Fibroblast of skin of right biceps (primary cell): ENCODE data around the gene ATF6.
A peak's percentile ranks its signal among the peaks of the same experiment; 100 is the strongest.

Experiments
- DNase-seq: peaks from one replicate; pipeline ENCODE4 v3.0.0-alpha.2; 2013

Gene ATF6

DNA sequence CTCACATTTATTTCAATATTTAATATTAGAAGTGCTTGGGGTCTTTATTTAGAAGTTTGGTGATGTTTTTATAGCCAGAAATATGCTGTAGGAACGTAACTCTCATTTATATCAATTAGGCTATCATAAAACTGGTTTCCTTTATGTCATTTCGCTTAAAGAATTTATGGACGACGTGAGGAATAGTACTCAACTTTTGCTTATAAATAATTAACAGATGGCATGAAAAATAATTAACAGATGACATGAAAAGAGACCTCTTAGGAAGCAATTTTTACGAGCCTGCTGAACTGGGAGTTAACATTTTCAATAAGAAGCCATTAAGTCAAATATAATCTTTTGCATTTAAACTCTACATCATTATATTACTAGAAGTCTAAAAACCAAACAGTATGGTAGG lies 134.0 kb downstream of the ATF6 start:
- DNase-seq: no peak

DNA sequence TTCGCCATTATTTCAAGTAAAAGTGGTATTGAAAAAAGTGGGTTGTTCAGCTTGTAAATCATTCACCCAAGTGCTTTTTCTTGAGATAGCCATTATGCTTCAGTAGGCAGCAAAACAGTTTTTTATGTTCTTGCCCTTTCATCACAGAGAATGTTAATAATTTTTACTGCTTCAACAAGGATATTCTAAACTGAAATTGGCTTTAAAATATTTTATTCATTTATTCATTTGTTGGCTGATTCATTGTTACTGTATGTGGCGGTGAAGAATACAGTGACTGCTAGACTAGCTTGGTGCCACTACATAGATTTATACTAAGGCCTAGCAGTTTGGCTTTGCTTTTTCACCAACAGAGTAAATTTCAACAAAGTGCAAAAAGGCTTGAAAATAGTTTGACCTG lies 136.1 kb downstream of the ATF6 start:
- DNase-seq: no peak

DNA sequence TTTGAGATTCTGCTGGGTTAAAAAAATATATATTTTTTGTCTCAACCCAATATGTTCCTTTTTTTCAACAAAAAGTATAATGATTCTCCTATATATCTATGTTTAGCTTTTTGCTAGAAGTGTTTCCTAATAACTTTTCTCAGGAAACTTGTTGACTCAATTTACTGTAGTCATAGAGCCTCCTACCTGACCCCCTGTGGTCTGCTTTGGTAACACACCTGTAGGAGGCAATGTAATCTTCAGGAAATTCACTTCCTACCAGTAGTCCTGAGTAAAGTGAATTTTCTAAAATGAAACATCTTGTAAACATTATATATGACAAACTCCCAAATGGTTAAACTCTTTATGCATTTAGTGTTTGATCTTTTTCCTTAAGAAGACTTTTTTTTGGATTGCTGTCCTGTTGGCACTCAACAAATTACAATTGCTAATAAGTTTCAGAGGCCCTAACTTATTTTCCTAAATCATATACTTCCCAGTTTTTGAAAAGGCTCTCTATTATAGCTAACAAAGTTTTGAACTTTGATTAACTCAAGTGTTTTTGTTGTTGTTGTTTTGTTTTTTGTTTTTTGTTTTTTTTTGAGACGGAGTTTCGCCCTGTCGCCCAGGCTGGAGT lies 139.3 kb downstream of the ATF6 start:
- peak; percentile 28 for DNase-seq

- no peak for DNase-seq
Measured at GRCh38 chr1:161907265-161907664, 141.1 kb downstream of the ATF6 start.

DNA sequence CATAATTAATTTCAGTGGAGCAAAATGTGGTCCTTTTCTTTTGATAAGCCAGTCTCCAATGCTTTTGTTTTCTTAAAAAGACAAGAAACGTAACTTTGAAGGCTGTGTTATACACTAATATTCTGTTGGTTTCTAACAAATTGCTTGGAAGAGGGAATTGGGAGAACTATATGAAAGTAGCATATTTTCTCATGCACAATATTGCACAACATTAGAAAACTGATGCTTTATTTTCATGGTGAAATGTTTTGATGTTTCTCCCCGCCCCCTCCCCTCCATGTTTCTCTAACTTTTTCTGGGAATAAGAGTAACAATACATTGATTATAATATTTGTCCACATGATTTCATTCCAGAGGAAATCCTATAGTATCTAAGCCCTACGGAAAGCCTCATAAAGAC lies 142.1 kb downstream of the ATF6 start:
- DNase-seq: no peak

- peak; percentile 51 for DNase-seq
Measured at GRCh38 chr1:161910604-161911003, 144.5 kb downstream of the ATF6 start.

GRCh38 chr1:161913482-161914140 lies 147.5 kb downstream of the ATF6 start:
- peak; percentile 45 for DNase-seq

- DNase-seq: peak; percentile 18
Measured at GRCh38 chr1:161914595-161914994, 148.5 kb downstream of the ATF6 start.

- peak; percentile 42 for DNase-seq
Measured at GRCh38 chr1:161915051-161915503, 149.0 kb downstream of the ATF6 start.

GRCh38 chr1:161915978-161916377 lies 149.9 kb downstream of the ATF6 start:
- DNase-seq: no peak

DNA sequence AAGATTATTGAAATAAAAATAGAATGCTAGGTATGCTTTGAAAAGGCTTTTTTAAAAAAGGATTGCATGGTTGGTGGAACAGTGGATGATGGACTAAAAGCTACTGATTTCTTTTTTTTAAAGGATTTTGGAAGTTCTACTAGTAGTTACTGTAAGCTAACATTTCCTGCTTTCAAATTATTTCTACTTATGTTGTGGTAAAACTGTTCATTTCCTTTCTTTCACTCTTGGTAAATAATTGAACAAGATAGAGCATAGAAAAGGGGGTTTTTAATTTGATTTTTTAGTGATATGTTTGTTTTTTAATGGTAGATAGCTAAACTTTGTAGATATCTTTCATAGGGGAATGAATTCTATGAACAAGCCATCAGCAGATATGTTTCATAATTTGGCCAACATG lies 153.1 kb downstream of the ATF6 start:
- no peak for DNase-seq

- DNase-seq: no peak
Measured at GRCh38 chr1:161921491-161921890, 155.4 kb downstream of the ATF6 start.

DNA sequence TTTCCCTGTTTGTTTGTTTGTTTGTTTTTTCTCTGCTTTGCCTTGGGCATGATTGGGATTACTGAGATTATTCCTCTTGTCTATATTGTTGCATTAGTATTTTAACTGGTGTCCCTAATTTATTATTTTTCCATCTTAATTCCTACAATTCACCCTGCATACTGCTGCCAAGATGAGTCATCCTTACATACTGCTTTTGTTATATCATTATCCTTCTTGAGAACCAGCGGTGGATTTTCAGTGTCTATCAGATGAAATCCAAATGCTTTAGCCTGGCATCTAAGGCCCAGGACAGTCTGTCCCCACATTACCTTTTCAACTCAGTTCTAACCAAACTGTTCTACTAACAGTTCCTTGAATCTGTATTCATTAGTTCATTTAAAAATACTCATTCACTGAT lies 155.9 kb downstream of the ATF6 start:
- DNase-seq: peak; percentile 71

- DNase-seq: no peak
Measured at GRCh38 chr1:161928056-161928455, 161.9 kb downstream of the ATF6 start.

- DNase-seq: no peak
Measured at GRCh38 chr1:161929137-161929536, 163.0 kb downstream of the ATF6 start.

DNA sequence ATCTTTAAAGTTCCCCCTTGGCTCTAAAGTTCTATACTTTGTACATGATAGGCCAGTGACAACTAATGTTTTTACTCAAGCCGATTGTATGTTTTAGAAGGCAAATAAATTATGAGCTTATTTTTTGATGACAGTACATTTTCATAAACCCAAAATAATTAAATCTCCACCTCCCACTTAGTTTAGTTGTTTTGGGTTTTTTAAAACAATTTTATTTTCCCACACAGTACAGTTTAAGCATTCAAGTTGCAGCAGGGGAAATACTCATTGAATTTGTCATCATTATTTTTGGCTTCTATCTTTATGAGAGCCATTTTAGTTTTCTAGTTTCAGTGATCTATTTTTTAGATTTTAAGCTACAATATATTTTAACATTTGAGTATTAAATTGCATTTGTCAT lies 163.9 kb downstream of the ATF6 start:
- peak; percentile 73 for DNase-seq

- DNase-seq: no peak
Measured at GRCh38 chr1:161932668-161933067, 166.5 kb downstream of the ATF6 start.

GRCh38 chr1:161933592-161934588 lies 167.8 kb downstream of the ATF6 start:
- DNase-seq: no peak

DNA sequence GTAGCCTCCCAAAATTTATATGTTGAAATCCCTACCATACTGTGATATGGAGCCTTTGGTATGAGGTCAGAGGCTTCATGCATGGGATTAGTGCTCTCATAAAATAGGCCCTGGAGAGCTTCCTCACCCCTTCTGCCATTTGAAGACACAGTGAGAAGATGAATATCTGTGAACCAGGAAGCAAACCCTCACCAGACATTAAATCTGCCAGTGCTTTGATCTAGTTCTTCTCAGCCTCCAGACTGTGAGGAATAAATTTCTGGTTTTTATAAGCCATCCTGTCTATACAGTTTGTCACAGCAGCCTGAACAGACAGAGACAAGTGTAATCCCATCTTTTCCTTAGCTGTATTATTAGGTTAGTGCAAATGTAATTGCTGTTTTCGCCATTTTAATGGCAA lies 169.1 kb downstream of the ATF6 start:
- no peak for DNase-seq

DNA sequence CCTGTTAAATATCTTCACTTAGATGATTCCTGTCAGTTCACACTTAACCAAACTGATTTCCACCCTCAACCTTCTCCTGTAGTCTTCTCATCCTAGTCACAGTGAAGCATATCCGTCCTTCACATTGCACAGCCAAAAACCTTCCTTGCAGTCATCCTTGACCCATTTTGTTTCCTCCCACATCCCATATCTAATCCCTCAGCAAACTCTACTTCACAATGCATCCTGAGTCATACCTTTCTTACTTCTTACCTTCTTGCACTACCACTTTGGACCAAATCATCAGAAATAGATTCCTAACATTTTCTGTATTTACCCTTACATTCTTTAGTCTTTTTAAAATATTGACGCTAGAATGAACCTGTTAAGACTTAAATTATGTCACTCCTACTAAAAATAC lies 170.7 kb downstream of the ATF6 start:
- DNase-seq: no peak

DNA sequence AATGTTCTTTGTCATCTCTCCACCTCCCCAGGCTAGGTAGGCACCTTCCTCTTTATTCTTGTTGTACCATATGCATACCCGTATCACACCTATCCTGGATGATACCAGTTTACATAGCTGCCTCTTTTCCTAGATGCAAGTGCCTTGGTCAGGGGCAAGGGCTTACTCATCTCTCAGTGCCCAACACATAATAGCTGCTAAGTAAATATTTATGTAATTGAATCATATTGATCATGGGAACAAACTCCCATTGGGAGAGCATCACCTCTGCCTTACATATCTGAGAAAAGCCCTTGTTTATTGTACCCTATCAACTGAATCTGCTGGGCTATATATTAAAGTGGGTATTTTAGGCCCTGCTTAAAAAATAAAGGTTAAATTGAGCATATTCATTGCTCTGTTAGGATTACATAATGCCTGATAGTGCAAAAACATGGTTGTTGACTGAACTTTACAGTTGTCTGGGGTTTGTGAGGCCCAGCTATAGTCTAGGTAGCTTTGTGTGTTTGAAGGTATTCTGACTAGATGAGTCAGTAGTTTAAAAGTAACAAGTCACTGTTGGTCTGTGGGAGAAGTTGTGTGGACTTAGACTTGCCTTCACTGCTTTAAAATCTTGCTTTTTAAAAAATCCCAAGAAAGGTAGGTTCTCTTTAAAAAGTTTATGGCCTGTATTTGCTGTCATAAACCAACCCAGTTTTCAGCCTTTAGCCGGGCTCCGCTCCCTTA lies 174.9 kb downstream of the ATF6 start:
- no peak for DNase-seq

DNA sequence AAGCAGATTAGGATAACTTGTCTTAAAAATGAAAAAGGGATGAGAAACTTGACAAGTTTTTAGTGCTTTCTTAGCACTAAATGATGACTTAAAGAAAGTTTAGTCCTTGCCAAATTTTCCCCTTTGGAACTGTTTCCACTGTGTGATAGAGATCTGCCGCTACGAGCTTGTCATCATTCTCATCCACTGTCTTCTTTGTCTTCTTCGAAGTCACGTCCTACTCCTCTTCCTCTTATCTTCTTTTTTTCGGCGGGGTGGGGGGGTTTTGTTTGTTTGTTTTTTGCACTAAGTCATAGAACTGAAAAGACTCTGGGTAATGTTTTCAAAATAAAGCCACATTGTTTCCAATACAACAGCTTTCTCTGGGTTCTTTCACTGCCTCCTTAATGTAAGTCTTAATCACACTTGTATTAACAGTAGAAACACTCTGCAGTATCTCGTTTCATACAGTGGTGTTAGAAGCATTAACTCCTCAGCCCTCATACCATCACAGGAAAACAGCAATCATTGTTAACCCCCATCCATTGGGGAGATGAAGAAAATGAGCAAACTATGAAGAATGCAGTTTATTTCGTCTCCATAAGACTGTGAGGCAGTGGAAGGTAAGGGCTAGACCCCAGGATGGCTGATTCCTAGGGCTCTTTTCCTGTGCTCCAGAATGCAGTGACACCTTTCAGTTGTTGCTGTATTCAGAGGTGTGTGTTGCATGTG lies 175.8 kb downstream of the ATF6 start:
- DNase-seq: peak; percentile 52
